Neural cell (in vitro differentiated cells): ENCODE measurements around the gene NOTCH4.

ENCODE experiments used
- EP300 ChIP-seq: fragments of 450-650 bp; conservative IDR thresholded peaks from 2 replicates; pipeline ENCODE4 v1.6.1; 2014; ENCODE audit warnings: antibody characterized with exemption, mild to moderate bottlenecking, moderate library complexity; ENCODE audit not compliant: poor library complexity, severe bottlenecking
- EZH2 ChIP-seq: fragments of 200-600, 300-800 bp; shearing (Covaris generic), sonication (generic); IDR thresholded peaks from 2 replicates; pipeline ENCODE4 v1.6.1; 2014; ENCODE audit warnings: antibody characterized with exemption, low read length, borderline replicate concordance, mild to moderate bottlenecking; ENCODE audit not compliant: insufficient read depth, poor library complexity, severe bottlenecking
- MXI1 ChIP-seq: fragments of 450-650 bp; conservative IDR thresholded peaks from 2 replicates; pipeline ENCODE4 v1.6.1; 2014; ENCODE audit warnings: antibody characterized with exemption, mild to moderate bottlenecking; ENCODE audit not compliant: poor library complexity, severe bottlenecking
- POLR2AphosphoS5 ChIP-seq: IDR thresholded peaks from 2 replicates; pipeline ENCODE4 v1.6.1; 2012
- RAD21 ChIP-seq: fragments of 450-650 bp; conservative IDR thresholded peaks from 2 replicates; pipeline ENCODE4 v1.6.1; 2014; ENCODE audit warnings: antibody characterized with exemption, mild to moderate bottlenecking, moderate library complexity
- SMC3 ChIP-seq: fragments of 450-650 bp; conservative IDR thresholded peaks from 2 replicates; pipeline ENCODE4 v1.6.1; 2014; ENCODE audit warnings: antibody characterized with exemption, mild to moderate bottlenecking, moderate library complexity; ENCODE audit not compliant: poor library complexity
- TAF1 ChIP-seq: IDR thresholded peaks from 2 replicates; pipeline ENCODE4 v1.6.1; 2012; ENCODE audit warnings: low read depth
- TF ChIP-seq, protein P1 (sequence below): fragments of 450-650 bp; IDR thresholded peaks from 2 replicates; pipeline ENCODE4 v1.5.1; 2014; ENCODE audit warnings: antibody characterized with exemption, mild to moderate bottlenecking, moderate library complexity; ENCODE audit not compliant: poor library complexity, severe bottlenecking
- TF ChIP-seq, protein P2 (sequence below): IDR thresholded peaks from 2 replicates; pipeline ENCODE4 v1.6.1; 2012; ENCODE audit warnings: borderline replicate concordance

DNA sequence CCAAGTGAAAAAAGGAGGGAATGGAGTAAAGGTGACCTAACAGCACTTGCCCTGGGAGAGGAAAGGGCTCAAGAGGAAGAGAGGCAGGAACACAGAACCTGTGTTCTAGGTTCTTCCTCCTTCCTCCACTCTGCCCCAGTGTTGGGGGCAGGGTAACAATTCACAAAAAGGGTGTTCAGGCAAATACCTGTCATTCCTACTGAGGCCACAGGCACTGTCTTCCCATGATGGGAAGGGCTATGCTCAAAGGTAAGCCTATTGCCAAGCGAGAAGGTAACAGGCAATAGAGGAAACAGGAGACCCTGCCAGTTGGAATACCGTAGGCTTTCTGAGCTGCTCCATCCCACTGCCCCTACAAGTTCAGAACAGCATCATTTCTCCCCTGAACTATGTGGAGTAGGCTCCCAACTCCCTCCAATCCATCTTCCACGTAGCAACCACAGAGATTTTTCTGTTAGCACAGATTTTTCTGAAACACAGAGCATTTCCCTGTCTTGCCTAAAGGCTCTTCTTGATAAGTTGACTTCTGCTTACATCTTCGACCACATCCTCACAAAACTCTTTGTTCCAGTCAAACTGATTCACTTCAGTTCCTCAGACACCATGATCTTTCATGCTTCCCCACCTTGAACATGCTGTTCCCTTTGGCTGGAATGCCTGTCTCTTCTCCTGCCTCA is 50.7 kb downstream of the NOTCH4 start:
- TF ChIP-seq, protein P1, sequence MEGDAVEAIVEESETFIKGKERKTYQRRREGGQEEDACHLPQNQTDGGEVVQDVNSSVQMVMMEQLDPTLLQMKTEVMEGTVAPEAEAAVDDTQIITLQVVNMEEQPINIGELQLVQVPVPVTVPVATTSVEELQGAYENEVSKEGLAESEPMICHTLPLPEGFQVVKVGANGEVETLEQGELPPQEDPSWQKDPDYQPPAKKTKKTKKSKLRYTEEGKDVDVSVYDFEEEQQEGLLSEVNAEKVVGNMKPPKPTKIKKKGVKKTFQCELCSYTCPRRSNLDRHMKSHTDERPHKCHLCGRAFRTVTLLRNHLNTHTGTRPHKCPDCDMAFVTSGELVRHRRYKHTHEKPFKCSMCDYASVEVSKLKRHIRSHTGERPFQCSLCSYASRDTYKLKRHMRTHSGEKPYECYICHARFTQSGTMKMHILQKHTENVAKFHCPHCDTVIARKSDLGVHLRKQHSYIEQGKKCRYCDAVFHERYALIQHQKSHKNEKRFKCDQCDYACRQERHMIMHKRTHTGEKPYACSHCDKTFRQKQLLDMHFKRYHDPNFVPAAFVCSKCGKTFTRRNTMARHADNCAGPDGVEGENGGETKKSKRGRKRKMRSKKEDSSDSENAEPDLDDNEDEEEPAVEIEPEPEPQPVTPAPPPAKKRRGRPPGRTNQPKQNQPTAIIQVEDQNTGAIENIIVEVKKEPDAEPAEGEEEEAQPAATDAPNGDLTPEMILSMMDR: no peak
- TF ChIP-seq EZH2 (no peak), MXI1 (no peak), RAD21 (no peak), EP300 (no peak), TAF1 (no peak), POLR2AphosphoS5 (no peak), SMC3 (no peak)
- TF ChIP-seq, protein P2, sequence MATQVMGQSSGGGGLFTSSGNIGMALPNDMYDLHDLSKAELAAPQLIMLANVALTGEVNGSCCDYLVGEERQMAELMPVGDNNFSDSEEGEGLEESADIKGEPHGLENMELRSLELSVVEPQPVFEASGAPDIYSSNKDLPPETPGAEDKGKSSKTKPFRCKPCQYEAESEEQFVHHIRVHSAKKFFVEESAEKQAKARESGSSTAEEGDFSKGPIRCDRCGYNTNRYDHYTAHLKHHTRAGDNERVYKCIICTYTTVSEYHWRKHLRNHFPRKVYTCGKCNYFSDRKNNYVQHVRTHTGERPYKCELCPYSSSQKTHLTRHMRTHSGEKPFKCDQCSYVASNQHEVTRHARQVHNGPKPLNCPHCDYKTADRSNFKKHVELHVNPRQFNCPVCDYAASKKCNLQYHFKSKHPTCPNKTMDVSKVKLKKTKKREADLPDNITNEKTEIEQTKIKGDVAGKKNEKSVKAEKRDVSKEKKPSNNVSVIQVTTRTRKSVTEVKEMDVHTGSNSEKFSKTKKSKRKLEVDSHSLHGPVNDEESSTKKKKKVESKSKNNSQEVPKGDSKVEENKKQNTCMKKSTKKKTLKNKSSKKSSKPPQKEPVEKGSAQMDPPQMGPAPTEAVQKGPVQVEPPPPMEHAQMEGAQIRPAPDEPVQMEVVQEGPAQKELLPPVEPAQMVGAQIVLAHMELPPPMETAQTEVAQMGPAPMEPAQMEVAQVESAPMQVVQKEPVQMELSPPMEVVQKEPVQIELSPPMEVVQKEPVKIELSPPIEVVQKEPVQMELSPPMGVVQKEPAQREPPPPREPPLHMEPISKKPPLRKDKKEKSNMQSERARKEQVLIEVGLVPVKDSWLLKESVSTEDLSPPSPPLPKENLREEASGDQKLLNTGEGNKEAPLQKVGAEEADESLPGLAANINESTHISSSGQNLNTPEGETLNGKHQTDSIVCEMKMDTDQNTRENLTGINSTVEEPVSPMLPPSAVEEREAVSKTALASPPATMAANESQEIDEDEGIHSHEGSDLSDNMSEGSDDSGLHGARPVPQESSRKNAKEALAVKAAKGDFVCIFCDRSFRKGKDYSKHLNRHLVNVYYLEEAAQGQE: no peak
